DMS53 (cell line): ENCODE results near the gene MRPL21.
"Not testable (repeated sequence)": the region's sequence is repeated elsewhere in the genome, so short reads cannot be mapped to it uniquely, and the experiment has no call there.

Experiments used
- DNase-seq: peaks from one replicate; lab custom pipeline; 2025; lab: John Stamatoyannopoulos, UW

Gene MRPL21

GRCh38 chr11:68867066-68867465 is 36.6 kb downstream of the MRPL21 start:
- DNase-seq: no peak

GRCh38 chr11:68865241-68865640 is 38.4 kb downstream of the MRPL21 start:
- DNase-seq: no peak

- DNase-seq: no peak
These were observed 39.9 kb downstream of the MRPL21 start for GRCh38 chr11:68863553-68864265.

GRCh38 chr11:68862421-68862820 is 41.2 kb downstream of the MRPL21 start:
- DNase-seq: no peak

GRCh38 chr11:68859123-68859522 is 44.5 kb downstream of the MRPL21 start:
- no peak for DNase-seq

GRCh38 chr11:68857037-68857586 is 46.5 kb downstream of the MRPL21 start:
- peak; percentile 62 for DNase-seq

- not testable (repeated sequence) for DNase-seq
These were observed 47.1 kb downstream of the MRPL21 start for GRCh38 chr11:68856425-68857030.

- DNase-seq: peak; percentile 53
These were observed 48.2 kb downstream of the MRPL21 start for GRCh38 chr11:68855205-68855981.

- DNase-seq: no peak
These were observed 49.2 kb downstream of the MRPL21 start for GRCh38 chr11:68854273-68854958.

GRCh38 chr11:68852628-68853027 is 51.0 kb downstream of the MRPL21 start:
- DNase-seq: no peak

- DNase-seq: no peak
These were observed 55.2 kb downstream of the MRPL21 start for GRCh38 chr11:68848429-68848828.

GRCh38 chr11:68847395-68847794 is 56.2 kb downstream of the MRPL21 start:
- DNase-seq: no peak

GRCh38 chr11:68845351-68846002 is 58.2 kb downstream of the MRPL21 start:
- DNase-seq: peak; percentile 94

GRCh38 chr11:68844801-68845200 is 58.8 kb downstream of the MRPL21 start:
- no peak for DNase-seq

GRCh38 chr11:68844376-68844775 is 59.3 kb downstream of the MRPL21 start:
- DNase-seq: no peak

GRCh38 chr11:68843703-68844312 is 59.8 kb downstream of the MRPL21 start:
- peak; percentile 99 for DNase-seq

- DNase-seq: peak; percentile 89
These were observed 60.5 kb downstream of the MRPL21 start for GRCh38 chr11:68843052-68843561.

GRCh38 chr11:68842427-68843051 is 61.1 kb downstream of the MRPL21 start:
- DNase-seq: peak; percentile 60

GRCh38 chr11:68841718-68842426 is 61.8 kb downstream of the MRPL21 start, which contains the start of gene CPT1A:
CPT1A (minus strand) TSS chr11:68841916; CDS start chr11:68815474, 26,442 bp downstream.
- DNase-seq: peak; percentile 96
